GM21515 (cell line): ENCODE measurements around the gene PRCC.

Experiments used
- ATAC-seq: cut with Tn5 transposase; IDR thresholded peaks from one replicate; pipeline ENCODE4 v1.9.1; 2021; ENCODE audit not compliant: unreplicated experiment

The PRCC gene

DNA sequence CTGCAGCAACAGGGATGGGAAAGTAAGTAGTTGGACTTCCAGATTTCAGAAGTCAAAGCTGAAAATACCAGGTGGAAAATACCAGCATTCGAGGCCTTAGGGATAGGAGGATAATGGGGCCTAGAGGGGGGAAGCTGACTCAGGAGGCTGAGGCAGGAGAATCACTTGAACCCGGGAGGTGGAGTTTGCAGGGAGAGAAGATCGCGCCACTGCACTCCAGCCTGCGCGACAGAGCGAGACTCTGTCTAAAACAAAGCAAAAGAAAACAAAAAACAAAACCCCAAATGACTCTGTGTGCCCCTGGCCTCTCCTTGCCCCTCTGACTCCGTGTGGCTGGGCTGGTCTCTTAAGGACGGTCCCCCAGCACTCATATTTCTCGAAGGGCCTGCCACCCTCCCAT is 46.0 kb downstream of the PRCC start:
- ATAC-seq, result no peak

DNA sequence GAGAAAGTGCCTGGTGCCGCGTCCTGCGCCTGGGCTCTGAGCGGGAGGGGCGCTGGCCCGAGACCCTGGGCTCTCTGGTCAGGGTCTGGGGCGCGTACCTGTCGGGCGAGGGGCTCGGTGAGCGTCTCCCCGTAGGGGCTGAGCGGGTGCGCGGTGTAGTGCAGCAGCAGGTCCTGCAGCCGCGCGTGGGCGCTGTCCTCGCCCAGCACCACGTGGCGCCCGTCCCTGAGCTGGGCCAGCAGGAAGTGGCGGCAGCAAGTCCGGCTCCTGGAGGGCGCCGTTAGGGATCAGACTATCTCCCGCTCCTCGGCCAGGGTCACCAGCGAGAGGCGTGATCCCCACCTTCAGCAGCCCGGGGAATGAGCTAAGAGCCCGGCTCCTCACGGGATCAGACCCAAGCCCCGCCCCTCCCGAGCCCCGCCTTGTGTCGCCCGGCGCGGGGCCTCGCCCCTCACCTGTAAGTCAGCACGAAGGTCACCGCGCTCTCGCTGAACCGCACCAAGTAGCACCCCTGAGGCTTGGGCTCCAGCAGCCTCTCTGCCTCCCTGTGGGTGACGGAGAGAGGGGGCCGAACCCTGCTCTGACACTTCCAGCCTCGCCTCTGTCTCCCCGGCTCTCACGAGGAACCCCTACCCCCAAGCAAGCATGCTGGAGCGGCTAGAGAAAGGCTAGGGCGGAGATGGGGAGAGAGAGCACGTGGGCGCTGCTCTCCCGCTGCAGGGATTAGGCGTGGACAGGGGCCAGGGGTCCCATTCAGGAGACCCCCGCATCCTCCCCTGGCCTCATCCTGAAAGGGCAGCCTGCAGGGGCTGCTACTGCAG is 46.6 kb downstream of the PRCC start:
- ATAC-seq, result no peak

DNA sequence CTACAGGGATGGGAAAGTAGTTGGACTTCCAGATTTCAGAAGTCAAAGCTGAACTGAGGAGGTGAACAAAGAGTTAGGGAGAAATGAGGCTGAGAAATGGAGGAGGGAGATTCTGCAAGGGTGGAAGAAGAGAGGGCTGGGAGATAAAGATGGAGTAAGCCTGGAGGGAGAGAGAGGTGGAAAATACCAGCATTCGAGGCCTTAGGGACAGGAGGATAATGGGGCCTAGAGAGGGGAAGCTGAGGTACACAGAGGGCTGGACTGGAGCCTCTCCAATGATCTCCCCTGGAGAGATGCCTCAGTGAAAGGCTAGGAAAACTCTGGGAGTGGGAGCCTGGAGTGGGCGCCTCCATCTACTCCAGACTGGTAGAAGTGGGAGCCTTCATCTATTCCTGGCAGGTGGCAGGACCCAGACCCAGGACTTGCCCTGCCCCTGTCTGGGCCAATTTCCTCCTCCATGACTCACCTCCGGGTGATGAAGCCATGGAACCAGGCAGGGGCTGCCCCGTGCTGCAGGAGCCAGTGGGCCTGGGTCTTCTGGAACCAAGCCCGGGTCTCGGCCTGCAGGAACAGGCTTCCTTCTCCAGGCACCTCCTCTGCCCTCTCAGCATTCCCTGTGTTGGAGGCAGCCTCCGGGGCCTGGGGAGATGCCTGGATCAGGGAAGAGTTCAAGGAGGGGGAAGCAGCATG is 47.4 kb downstream of the PRCC start:
- no peak for ATAC-seq

DNA sequence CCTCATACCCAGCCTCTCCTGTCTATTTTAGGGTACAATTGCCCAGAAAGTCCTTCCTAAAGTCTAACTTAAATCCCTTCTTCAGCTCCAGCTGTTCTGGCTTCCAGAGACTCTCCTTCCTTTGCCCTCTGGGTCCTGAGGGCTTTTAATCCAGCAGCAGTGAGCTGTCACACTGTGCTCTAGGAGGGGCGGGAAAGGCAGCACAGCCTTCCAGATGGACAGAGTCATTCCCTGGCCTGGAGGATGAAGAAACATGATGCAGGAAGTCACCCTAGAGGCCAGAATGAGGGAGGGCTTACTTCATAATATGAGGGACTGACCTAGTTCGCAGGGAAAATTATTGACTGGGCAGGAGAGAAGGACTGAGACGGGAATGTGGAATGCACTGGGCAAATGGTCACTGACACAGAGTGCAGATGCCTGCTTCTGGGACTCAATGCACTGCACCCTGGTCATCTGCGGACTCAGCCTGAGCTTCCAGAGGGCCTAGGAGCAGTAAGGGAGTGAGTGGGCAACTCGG is 48.0 kb downstream of the PRCC start:
- no peak for ATAC-seq

DNA sequence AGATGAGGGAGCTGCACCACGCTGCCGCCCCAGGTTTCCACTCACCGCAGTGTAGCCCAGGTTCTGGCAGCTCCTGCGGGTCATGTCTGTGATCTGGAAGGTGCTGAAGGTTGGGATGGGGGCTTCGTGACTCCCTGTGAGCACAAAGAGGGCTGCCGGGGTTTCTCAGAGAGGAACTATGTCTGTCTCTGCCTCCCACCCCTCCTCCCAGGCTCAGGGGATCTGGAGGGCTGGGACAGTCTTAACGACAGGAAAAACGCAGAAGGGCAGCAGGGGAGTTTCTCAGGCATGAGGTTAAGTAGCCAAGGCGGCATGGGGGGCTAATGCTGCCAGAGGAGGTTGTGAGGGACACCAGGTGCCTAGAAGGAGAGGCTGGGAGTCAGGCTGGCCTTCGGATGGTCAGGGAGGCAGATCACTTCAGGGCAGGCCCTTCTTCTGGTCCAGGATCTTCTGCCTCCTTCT is 48.7 kb downstream of the PRCC start:
- no peak for ATAC-seq

DNA sequence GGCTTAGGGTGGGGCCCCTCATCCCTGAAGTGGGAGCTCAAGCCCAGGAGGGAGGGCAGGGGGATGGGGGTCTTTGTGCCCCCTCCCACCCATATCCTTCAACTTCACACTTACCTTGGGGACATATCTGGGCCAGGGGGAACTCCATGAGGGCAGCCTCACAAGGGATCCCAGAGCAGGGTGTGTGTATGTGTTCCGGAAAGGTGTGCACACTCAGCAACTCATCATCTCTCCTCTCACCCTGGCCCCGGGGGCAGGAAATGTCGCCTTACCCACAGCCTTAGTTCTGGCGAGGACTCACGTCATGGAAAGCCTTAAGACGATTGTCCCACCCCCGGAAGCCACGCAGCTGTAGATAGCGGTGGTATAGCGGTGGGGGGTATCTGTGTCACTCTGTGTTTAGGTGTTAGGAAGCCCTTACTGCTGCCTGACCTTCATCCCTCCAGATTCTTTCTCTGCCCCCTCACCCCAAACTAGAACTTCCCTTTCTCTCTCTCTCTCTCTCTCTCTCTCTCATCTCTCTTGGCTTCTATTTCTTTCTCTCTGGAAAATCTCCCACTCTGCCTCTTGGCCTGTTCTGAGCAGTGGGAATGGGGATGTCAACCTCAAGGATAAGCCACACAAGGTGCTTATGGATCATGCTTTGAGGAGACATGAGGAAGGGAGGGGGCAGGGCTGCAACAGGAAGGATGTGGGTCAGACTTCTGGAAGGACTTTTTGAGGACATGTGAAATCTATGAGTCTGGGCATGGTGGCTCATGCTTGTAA is 49.4 kb downstream of the PRCC start, which contains the start of gene SH2D2A:
Gene SH2D2A, minus strand, starts transcription at position 288 of the 768 bp plus-strand sequence. Its CDS starts 140 bp downstream, at position 148.
- peak; percentile 57 for ATAC-seq

DNA sequence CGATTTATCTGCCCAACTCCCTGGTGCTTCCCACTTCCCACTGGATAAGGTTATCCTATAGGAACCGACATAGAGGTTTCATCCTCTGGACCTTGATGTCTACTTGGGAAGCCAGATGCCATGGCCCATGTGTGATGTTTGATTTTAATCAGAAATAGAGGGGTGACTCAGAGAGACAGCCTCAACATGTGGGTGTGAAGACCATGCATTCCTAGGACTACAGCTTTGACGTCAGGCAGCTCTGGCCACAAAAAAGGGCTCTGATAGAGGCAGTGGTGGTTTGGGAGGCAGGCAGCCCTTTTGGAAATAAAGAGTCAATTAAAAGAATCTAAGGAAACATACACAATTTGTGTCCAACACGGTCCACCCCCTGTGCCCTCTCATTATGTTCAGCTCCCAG is 54.5 kb downstream of the PRCC start:
- no peak for ATAC-seq

DNA sequence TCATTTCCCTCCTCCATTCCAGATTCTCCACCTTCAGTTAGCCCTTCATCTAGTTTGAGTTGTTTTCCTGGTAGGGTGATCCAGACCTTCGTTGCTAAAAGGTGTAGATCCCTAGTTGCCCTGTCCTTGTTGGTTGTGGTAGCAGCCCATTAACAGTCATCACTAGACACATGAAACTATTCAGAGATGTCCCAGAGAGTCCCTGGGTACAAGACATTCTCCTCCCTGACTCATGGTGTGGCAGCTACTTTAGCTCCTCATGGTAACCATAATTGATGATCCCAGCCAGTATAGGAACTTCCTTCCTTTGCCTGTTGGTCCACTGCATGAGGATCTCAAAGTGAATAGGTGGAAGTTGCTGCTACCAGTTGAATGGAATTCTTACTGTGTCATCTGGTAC is 55.3 kb downstream of the PRCC start:
- ATAC-seq, result no peak

DNA sequence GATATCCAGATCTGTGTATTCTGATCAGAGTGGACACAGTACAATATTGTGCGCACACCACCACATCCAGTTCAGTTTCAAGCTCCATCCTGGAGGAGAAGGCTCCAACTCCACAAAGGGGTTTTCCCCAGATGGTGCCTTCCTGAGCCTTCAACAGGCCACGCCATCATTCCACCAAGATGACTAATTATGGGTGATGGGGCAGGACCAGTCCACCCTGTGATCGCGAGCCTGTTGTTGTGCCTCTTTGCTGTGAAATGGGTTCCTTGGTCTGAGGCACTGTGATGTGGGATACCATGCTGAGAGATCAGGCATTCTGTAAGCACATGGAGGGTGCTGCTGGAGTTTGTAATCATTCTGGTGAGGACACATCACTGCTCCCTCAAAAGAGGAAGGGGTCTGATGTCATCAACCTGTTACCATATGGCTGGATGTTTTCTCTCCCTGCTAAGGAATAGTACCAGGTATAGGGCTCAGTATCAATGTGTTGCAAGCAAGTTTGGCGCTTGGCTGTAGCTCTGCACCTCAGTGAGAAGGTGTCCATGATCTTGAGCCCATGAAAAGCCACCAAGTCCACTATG is 56.0 kb downstream of the PRCC start:
- ATAC-seq, result no peak

DNA sequence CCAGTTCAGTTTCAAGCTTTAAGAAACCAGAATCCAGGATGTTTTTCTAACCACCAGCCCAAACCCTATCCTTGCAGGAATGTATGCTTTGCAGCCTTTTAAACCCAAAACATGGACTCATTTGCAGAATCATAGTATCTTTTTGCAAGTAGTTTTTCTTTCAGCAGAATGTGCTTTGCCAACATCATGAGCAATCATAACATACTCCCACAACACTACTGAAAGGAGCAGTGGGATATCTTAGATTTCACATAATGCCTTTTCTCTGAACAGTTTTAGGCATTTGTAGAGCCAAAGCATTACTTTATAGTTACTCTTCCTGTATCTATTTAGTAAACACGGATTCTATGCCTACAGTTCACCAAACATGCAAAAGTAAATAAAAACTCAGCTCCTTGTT is 59.3 kb downstream of the PRCC start:
- no peak for ATAC-seq

DNA sequence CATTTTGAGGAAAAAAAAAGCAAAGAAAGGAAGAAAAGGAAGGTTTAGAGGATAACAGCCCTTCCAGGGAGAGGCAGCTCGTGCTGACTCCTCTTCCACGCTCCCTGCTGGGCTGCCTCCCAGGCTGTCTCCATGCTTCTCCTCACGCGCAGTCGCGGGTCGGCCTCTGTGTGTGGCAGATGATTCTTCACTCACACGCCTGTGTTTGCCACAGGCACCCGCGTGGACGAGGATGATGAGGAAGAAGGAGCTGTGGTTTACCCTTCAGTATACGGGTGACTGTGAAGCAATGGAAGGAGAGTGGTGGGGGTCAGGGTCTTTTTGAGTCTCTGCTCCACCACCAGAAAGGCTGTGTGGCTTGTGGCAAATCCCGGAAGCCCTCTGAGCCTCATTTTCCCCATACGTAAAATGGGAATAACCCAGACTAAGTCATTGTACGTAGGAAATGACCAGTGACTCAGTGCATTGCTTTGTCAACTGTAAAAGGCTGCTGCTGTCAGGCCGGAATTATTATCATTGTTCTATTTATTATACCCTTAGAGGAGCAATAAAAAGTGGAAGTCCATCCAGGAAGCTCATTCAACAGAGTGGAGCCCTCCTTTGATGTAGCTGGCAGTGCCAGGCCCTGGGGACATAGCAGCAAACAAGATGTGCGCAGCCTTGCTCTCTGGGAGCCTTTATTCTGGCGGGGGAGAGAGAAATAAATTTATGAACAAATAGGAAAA is 61.2 kb downstream of the PRCC start:
- ATAC-seq, result no peak

DNA sequence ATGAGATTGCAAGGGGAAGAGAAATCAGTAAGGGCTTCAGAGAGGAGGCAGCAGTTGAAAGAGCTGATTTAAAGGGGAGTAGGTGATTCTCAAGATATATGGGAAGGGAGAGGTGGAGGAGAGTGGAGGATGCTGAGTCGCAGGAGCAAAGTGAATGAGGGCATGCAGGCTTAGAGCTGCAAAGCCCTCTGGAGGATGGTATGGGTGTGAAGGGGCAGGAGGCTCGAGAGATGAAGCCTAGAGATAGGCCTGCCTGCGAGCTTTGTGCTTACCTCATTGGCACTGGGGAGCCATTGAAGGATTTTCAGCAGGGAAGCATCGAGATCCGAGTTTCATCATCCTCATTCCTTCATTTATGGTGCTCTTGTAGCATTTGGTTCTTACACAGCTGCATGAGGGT is 65.1 kb downstream of the PRCC start:
- ATAC-seq, result no peak

DNA sequence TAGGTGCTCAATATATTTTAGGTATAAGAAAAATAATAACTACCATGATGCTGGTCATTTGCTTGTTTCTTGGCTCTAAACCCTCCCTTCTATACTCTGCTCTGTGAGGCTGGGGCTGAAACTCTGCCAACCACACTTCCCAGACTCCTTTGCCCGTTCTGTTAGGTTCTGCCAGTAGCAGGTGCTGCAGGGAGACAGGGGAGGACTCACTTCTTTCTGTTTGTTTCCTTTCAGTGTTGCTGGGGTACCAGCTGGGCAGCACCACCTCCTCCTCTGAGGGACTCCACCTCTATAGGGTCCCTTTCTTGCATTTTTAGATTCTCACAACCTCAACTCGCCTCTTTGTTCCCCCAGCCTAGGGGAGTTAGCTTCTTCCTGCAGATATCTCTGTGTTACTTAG is 66.3 kb downstream of the PRCC start:
- no peak for ATAC-seq

DNA sequence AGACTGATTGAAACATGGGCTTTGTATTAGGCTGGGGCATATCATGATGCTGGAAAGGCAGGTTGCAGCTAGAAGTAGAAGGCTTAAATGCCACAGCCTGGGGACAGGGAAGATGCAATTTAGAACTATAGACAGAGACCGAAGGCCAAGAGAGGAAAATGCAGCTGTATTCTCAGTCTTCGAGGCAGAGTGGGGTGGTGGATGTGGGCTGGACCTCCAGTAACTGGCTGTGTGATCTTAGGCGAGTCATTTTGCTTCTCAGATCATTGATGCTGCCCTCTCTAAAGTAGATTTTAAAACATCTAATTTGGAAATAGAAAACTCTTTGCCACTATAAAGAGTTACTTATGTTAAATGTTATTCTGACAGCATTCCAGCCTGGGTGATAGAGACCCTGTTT is 67.0 kb downstream of the PRCC start:
- no peak for ATAC-seq

DNA sequence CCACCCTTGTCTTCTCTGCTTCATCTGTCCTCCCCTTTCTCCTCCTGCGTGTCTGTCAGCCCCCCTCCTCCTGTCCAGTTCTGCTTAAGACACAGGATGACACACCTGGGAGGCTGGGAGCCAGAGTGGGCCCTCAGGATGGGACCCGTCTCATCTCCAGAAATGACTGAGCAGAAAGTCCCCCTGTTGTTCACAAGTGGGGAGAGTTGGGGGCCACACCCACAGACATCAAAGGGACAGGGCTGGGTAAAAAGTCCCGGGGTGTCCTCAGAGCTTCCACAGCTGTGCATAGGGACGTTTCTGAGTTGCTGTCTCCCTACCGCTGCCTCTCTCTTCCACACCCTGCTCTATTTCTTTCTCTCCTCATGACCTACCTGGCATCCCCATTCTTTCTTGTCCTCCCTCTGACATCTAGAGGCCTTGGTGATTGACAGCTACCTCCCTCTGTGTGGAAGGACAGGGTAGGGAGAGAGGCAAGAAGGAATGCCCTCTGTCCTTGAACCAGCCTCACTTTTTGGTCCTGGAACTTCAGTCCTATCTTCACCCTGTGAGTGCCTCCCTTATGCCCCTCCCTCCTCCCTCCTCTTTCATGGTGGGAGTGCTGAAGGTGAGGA is 68.8 kb downstream of the PRCC start:
- no peak for ATAC-seq

DNA sequence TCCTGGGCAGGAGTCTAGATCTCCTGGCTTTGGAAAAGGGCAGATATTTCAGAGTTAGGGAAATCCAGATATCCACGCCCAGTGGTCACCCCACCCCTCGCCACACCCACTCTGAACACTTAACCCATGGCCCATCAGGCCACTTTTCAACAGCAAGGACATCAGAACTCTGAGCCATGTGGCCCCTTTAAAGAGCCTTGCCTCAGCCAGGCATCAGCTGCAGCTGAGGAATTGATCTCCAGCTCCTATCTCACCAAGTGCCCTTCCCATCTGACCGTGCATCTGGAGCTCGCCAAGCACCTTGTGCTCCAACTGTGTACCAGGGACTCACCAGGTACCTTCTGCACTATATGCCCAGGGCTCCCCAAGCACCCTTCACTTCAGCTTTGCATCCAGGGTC is 69.6 kb downstream of the PRCC start:
- no peak for ATAC-seq

DNA sequence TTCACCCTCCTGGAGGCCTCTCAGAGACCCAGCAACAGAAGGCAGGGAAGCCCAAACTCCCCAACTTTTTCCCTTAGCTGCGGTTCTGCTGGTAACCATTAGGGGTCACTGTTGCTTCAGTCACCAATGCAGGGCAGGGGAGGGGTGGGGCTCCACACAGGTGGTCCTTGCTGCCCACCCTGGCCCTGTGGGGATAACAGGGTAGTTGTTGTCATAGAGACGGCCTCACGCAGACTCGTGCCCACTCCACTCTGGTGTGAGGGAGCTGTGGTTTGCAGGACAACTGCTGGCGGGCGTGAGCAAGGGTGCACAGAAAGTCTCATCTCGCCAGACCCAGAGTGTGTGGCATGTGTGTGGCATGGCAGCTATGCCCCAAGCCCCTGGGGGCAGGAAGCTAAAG is 71.6 kb downstream of the PRCC start:
- no peak for ATAC-seq

DNA sequence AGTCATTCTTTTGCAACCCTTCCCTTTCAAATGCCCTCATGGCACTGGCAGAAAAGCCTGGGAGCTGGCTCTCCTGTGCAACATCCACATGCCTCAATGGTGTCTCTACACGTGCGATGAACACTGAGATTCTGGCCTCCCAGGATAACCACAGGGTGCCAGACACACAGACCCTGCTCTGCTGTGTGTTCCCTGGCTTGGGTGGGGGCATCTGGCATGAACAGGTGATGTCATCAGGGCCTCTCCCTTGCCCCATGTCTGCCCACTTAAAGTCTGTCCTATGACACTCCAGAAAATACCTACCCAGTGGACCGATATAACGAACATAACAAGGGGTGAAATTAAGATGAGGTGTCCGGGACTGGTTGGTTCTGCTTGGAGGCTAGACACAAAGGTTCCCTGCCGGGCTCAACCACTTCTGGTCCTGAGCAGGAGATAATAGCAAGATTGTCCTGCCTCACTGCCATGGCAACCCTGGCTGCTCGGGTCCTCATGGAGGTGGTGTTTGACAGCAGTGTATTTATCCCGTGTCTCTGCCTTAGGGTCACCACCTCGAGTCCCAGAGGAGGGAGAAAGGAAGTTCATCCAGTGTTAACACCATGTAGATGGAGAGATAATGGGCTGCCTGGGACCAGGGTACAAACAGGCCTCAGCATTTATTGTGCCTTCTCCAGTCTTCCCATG is 72.2 kb downstream of the PRCC start:
- no peak for ATAC-seq

DNA sequence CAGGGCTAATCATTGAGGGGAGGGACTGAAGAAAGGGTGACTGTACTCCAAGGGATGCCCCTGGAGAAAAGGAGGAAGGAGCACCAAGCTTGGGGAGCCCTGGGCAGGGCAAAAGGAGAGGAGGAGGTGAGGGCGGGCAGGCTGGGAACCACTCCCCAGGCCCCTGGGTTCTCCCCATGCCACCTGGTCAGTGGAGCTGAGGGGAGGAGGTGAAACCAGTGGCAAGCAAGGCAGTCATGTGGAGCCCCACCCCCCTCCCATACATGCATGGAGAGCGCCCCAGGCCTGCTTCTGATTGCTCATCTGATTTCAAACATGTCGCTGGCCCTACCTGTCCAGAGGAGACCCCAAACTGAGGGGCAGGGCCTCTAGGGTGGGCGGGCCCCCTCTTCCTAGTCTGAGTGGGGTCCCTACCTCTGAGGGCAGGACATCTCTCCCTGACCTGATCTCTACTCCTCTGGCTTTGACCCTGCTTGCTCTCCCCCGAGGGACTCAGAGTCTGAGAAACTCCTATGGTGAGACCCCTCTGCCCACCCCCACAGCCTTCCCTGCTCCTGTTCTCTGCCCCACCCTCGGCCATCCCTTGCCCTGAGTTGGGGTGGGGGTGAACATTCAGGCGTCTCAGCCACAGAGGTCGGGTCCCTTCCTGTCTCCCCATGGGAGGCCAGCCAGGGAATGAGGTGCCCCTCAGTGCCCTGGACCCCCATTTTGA is 73.0 kb downstream of the PRCC start:
- ATAC-seq, result no peak
